Suprapubic skin (tissue), 4 donors: ENCODE data around the gene CTNND2.

Source experiments
- CTCF ChIP-seq, 2 donors: fragments of 200-600 bp in 1 of 2; fragments of 450-650 bp in 1 of 2; sonication (generic) in 1 of 2; IDR thresholded peaks; one replicate each; pipeline ENCODE4 v1.5.1; 2016 to 2019; ENCODE audit warnings: antibody characterized with exemption in 2 of 2, mild to moderate bottlenecking in 1 of 2, moderate library complexity in 1 of 2
- EP300 ChIP-seq: sonication (generic); formaldehyde crosslinking; IDR thresholded peaks from one replicate; pipeline ENCODE4 v1.6.1; 2017; ENCODE audit warnings: antibody characterized with exemption
- POLR2AphosphoS5 ChIP-seq, 3 donors: sonication (generic); formaldehyde crosslinking; IDR thresholded peaks; one replicate each; pipeline ENCODE4 v1.6.1; 2017; ENCODE audit warnings: antibody characterized with exemption in 3 of 3

GRCh38 chr5:11310158-11310557 lies 594.1 kb downstream of the CTNND2 start:
- TF ChIP-seq CTCF (IDR thresholded peaks at IDR 0.05): no peak
- no peak for TF ChIP-seq EP300
- TF ChIP-seq POLR2AphosphoS5 (IDR thresholded peaks at IDR 0.05): no peak
